A549 (cell line): ENCODE measurements around the gene GDA. TPM values are rescaled to one million over a fixed set of nuclear protein-coding genes. Genes with fewer than 3 reads are reported as not detected.
A peak's percentile ranks its signal among the peaks of the same experiment; 100 is the strongest.

Source experiments
- ATAC-seq, 2 experiments: fragments of 200-7000 bp in 1 of 2; fragments of >200 bp in 1 of 2; cut with Nextera tagmentation in 1 of 2; cut with Tn5 transposase in 1 of 2; 3 replicates each; pipeline versions ENCODE4 v1.8.0 to v1.9.1; 2018 to 2020; ENCODE audit warnings: mild to moderate bottlenecking in 1 of 2, moderate library complexity in 1 of 2
- CTCF ChIA-PET: fragments of 300-600 bp; sonication (Branson Sonifier 250); formaldehyde crosslinking; extraction: SDS; loops from one replicate; lab custom pipeline; 2021; ENCODE audit warnings: antibody characterized with exemption, inconsistent platforms; lab: Yijun Ruan, JAX
- POLR2A ChIA-PET: fragments of 350-600 bp; formaldehyde crosslinking; extraction: SDS; loops from one replicate; lab custom pipeline; 2021; ENCODE audit warnings: antibody characterized with exemption, inconsistent platforms; lab: Yijun Ruan, JAX
- DNase-seq, 2 experiments: peaks; one replicate each; pipeline versions ENCODE4 v3.0.0 to v3.0.0-alpha.2; 2011 to 2016; ENCODE audit warnings: low read depth in 1 of 2, low spot score in 1 of 2
- FAIRE-seq: peaks from 2 replicates; lab custom pipeline; 2011; peaks lifted over from hg19 to GRCh38; lab: Jason Lieb, UNC
- H3K27ac ChIP-seq, 2 experiments: fragments of >200 bp; sonication (Bioruptor Twin); formaldehyde crosslinking; 3 replicates each; pipeline ENCODE4 v1.5.1; 2016 to 2017
- H3K4me1 ChIP-seq: fragments of >200 bp; sonication (Bioruptor Twin); formaldehyde crosslinking; 3 replicates; pipeline ENCODE4 v1.6.1; 2016
- H3K4me2 ChIP-seq: fragments of >200 bp; sonication (Bioruptor Twin); formaldehyde crosslinking; 3 replicates; pipeline ENCODE4 v1.6.1; 2016
- H3K4me3 ChIP-seq: fragments of >200 bp; sonication (Bioruptor Twin); formaldehyde crosslinking; 3 replicates; pipeline ENCODE4 v1.5.1; 2016
- H3K9me3 ChIP-seq: fragments of >200 bp; sonication (Bioruptor Twin); formaldehyde crosslinking; 3 replicates; pipeline ENCODE4 v1.6.1; 2016
- BCL3 ChIP-seq: fragments of >200 bp; sonication (Bioruptor Twin); formaldehyde crosslinking; IDR thresholded peaks from 3 replicates; pipeline ENCODE4 v1.6.1; 2016
- CEBPB ChIP-seq, 2 experiments: fragments of >200 bp in 1 of 2; sonication (Bioruptor Twin) in 1 of 2; formaldehyde crosslinking in 1 of 2; IDR thresholded peaks; 2 replicates each; pipeline ENCODE4 v1.6.1; 2012 to 2016
- CHD2 ChIP-seq: fragments of 150-350 bp; IDR thresholded peaks from 2 replicates; pipeline ENCODE4 v1.6.1; 2014; ENCODE audit warnings: low read length; ENCODE audit not compliant: partially characterized antibody
- CHD4 ChIP-seq: fragments of 200-600 bp; sonication (generic); IDR thresholded peaks from 2 replicates; pipeline ENCODE4 v1.6.1; 2016; ENCODE audit warnings: antibody characterized with exemption, mild to moderate bottlenecking, borderline replicate concordance
- EHMT2 ChIP-seq: fragments of 200-600 bp; sonication (generic); IDR thresholded peaks from 2 replicates; pipeline ENCODE4 v1.6.1; 2016; ENCODE audit warnings: antibody characterized with exemption, low read depth, mild to moderate bottlenecking, moderate library complexity
- ELK1 ChIP-seq: fragments of 150-350 bp; IDR thresholded peaks from 2 replicates; pipeline ENCODE4 v1.6.1; 2014; ENCODE audit warnings: low read depth, mild to moderate bottlenecking, low read length
- EP300 ChIP-seq, 2 experiments: fragments of >200 bp; sonication (Bioruptor Twin); formaldehyde crosslinking; IDR thresholded peaks; 2 replicates in 1 of 2; 3 replicates in 1 of 2; pipeline ENCODE4 v1.6.1; 2016 to 2017
- ESRRA ChIP-seq: fragments of 150-350 bp; IDR thresholded peaks from 2 replicates; pipeline ENCODE4 v1.6.1; 2014; ENCODE audit warnings: mild to moderate bottlenecking, low read length, borderline replicate concordance
- FOXS1 ChIP-seq: fragments of 250-450 bp; sonication (Bioruptor Pico); IDR thresholded peaks from 2 replicates; pipeline ENCODE4 v1.5.0; 2020; ENCODE audit warnings: mild to moderate bottlenecking, moderate library complexity
- HES2 ChIP-seq: fragments of >200 bp; sonication (Bioruptor Twin); formaldehyde crosslinking; IDR thresholded peaks from 2 replicates; pipeline ENCODE4 v1.6.1; 2016
- HEYL ChIP-seq: fragments of 250-450 bp; sonication (Bioruptor Pico); IDR thresholded peaks from 2 replicates; pipeline ENCODE4 v1.8.0; 2021; ENCODE audit warnings: mild to moderate bottlenecking, moderate library complexity
- HOXA7 ChIP-seq: fragments of 250-450 bp; sonication (Bioruptor Pico); IDR thresholded peaks from 2 replicates; pipeline ENCODE4 v1.5.0; 2020; ENCODE audit warnings: mild to moderate bottlenecking, moderate library complexity
- KDM1A ChIP-seq: fragments of 200-600 bp; sonication (generic); IDR thresholded peaks from 2 replicates; pipeline ENCODE4 v1.6.1; 2016; ENCODE audit warnings: low read depth, mild to moderate bottlenecking
- MAFK ChIP-seq: fragments of 450-650 bp; IDR thresholded peaks from 2 replicates; pipeline ENCODE4 v1.6.1; 2014; ENCODE audit not compliant: partially characterized antibody
- NPAS2 ChIP-seq: fragments of 250-450 bp; sonication (Bioruptor Pico); IDR thresholded peaks from 2 replicates; pipeline ENCODE4 v1.8.0; 2022; ENCODE audit warnings: mild to moderate bottlenecking, moderate library complexity, borderline replicate concordance
- POLR2A ChIP-seq: IDR thresholded peaks from 2 replicates; pipeline ENCODE4 v1.6.1; 2012; ENCODE audit warnings: mild to moderate bottlenecking, low read length
- RAD21 ChIP-seq, 2 experiments: fragments of >200 bp in 1 of 2; sonication (Bioruptor Twin) in 1 of 2; formaldehyde crosslinking in 1 of 2; IDR thresholded peaks in 1 of 2; conservative IDR thresholded peaks in 1 of 2; 2 replicates in 1 of 2; 3 replicates in 1 of 2; pipeline ENCODE4 v1.6.1; 2012 to 2018; ENCODE audit warnings: inconsistent platforms in 1 of 2
- REST ChIP-seq: fragments of 200-600 bp; sonication (generic); IDR thresholded peaks from 2 replicates; pipeline ENCODE4 v1.6.1; 2016; ENCODE audit warnings: antibody characterized with exemption, mild to moderate bottlenecking, moderate library complexity
- RFX5 ChIP-seq: fragments of 450-650 bp; IDR thresholded peaks from 2 replicates; pipeline ENCODE4 v1.7.1; 2014; ENCODE audit warnings: antibody characterized with exemption, mild to moderate bottlenecking, moderate library complexity
- RNF2 ChIP-seq: fragments of 200-600 bp; sonication (generic); IDR thresholded peaks from 2 replicates; pipeline ENCODE4 v1.6.1; 2016; ENCODE audit warnings: low read depth, mild to moderate bottlenecking, antibody characterized with exemption, moderate library complexity, borderline replicate concordance
- SREBF2 ChIP-seq: fragments of 450-650 bp; IDR thresholded peaks from 2 replicates; pipeline ENCODE4 v1.6.1; 2014; ENCODE audit warnings: mild to moderate bottlenecking, moderate library complexity
- TFCP2L1 ChIP-seq: fragments of 250-450 bp; sonication (Bioruptor Pico); IDR thresholded peaks from 2 replicates; pipeline ENCODE4 v1.5.0; 2021; ENCODE audit warnings: mild to moderate bottlenecking
- WGBS: methylation state at CpG from one replicate; pipeline ENCODE4 v1.1.6; 2017; ENCODE audit errors: missing lambda C conversion rate; 5-methylcytosine and 5-hydroxymethylcytosine counted together
- polyA plus RNA-seq, 4 experiments: library from polyadenylated mRNA; depleted of rRNA in 3 of 4; stranded (reverse); fragments of >200 nt; fragmentation: RNase III in 1 of 4; extraction: RNeasy Plus Mini Kit Qiagen cat#74134 plus additional on column Dnase treatment in 1 of 4; gene quantifications; 2 replicates in 3 of 4; 3 replicates in 1 of 4; pipeline ENCODE4 v1.2.3, GENCODE V29; 2011 to 2017

GDA gene
- polyA plus RNA-seq, 2 of the 4 experiments (the other 2 are of a cell fraction): 0.23 to 1.2 TPM

GRCh38 chr9:72140586-72140985 is 8.7 kb upstream of the GDA start:
- Histone ChIP-seq H3K9me3 (no peaks in the 10 kb centered on the region), H3K27ac (no peak overlapping the region), H3K4me3 (no peak overlapping the region), H3K4me2 (no peak overlapping the region), H3K4me1 (0 out of 3 replicates have a peak, but pooled peaks cover 3% of the 10 kb centered on the region)
- FAIRE-seq (no peak), DNase-seq (peak in 1 of 2 experiments; percentile 20), ATAC-seq (no peak)
- WGBS: 52% methylated on average over 4 of the region's 4 CpGs
- CTCF ChIA-PET: no interaction called here
- no peak for TF ChIP-seq RFX5
- TF ChIP-seq BCL3: no peak
- TF ChIP-seq KDM1A: no peak
- no peak for TF ChIP-seq SREBF2
- TF ChIP-seq ESRRA: no peak
- no peak for TF ChIP-seq NPAS2 (CRISPR knock-in tag)
- no peak for TF ChIP-seq REST
- no peak for TF ChIP-seq EHMT2
- no peak for TF ChIP-seq ELK1
- no peak for TF ChIP-seq HES2
- TF ChIP-seq TFCP2L1: no peak
- TF ChIP-seq EP300 (IDR thresholded peaks at IDR 0.05): no peak
- no peak for TF ChIP-seq CHD4
- TF ChIP-seq HOXA7 (CRISPR knock-in tag): no peak
- no peak for TF ChIP-seq CHD2
- TF ChIP-seq RAD21 (conservative IDR thresholded peaks at IDR 0.05 in 1 of 2, IDR thresholded peaks at IDR 0.05 in 1 of 2): no peak
- TF ChIP-seq POLR2A: no peak
- TF ChIP-seq RNF2: no peak
- no peak for TF ChIP-seq CEBPB (IDR thresholded peaks at IDR 0.05)
- no peak for TF ChIP-seq HEYL (CRISPR knock-in tag)
- POLR2A ChIA-PET: no interaction called here

GRCh38 chr9:72141484-72141883 is 7.8 kb upstream of the GDA start:
- no peak overlapping the region for H3K4me2 ChIP-seq
- no peaks in the 10 kb centered on the region for H3K9me3 ChIP-seq
- POLR2A ChIA-PET: no interaction called here
- TF ChIP-seq MAFK: peak; percentile 9
- no peak for TF ChIP-seq RFX5
- no peak for TF ChIP-seq FOXS1
- TF ChIP-seq RNF2: no peak
- ATAC-seq (no peak), FAIRE-seq (no peak), DNase-seq (no peak)
- 0 out of 3 replicates have a peak, but pooled peaks cover 3% of the 10 kb centered on the region for H3K4me1 ChIP-seq
- CTCF ChIA-PET: interaction anchor here (0.6 kb wide), 1 partner anchor 72 kb away, joined by 3 read pairs; no protein-coding TSS in a partner anchor
- WGBS: 81% methylated on average over 3 of the region's 3 CpGs
- H3K4me3 ChIP-seq: no peak overlapping the region
- H3K27ac ChIP-seq: no peak overlapping the region
